Glomerular endothelial cell (primary cell): ENCODE measurements around the gene GKN2. TPM values are rescaled to one million over a fixed set of nuclear protein-coding genes. Genes with fewer than 3 reads are reported as not detected.
"Not testable (repeated sequence)": the region's sequence is repeated elsewhere in the genome, so short reads cannot be mapped to it uniquely, and the experiment has no call there.

ENCODE experiments used
- DNase-seq: peaks from one replicate; pipeline ENCODE4 v3.0.0-alpha.2; 2011; ENCODE audit warnings: low read depth, low spot score; ENCODE audit errors: extremely low read depth
- total RNA-seq: library from RNA; depleted of rRNA; stranded (reverse); fragments of >200 nt; gene quantifications from 2 replicates; pipeline ENCODE4 v1.2.3, GENCODE V29; 2015

The GKN2 gene
- total RNA-seq, 1 donor from 2014 or later = not detected

GRCh38 chr2:68964282-68964681 lies 11.6 kb upstream of the GKN2 start:
- no peak for DNase-seq

- no peak for DNase-seq
These were observed 8.7 kb upstream of the GKN2 start for GRCh38 chr2:68961380-68961779.

GRCh38 chr2:68959001-68959400 lies 6.3 kb upstream of the GKN2 start:
- no peak for DNase-seq

- not testable (repeated sequence) for DNase-seq
These were observed 2.7 kb upstream of the GKN2 start for GRCh38 chr2:68955432-68955831.

GRCh38 chr2:68951899-68952298 lies 794 bp downstream of the GKN2 start:
- DNase-seq = no peak

- DNase-seq = no peak
These were observed 4.0 kb downstream of the GKN2 start for GRCh38 chr2:68948710-68949109.

- DNase-seq = no peak
These were observed 6.6 kb downstream of the GKN2 start for GRCh38 chr2:68946117-68946516.

GRCh38 chr2:68943581-68944568 lies 8.8 kb downstream of the GKN2 start:
- DNase-seq = peak; percentile 37

GRCh38 chr2:68942827-68943226 lies 9.9 kb downstream of the GKN2 start:
- DNase-seq = no peak

GRCh38 chr2:68940369-68940768 lies 12.3 kb downstream of the GKN2 start:
- DNase-seq = no peak

- no peak for DNase-seq
These were observed 12.7 kb downstream of the GKN2 start for GRCh38 chr2:68939962-68940361.

- no peak for DNase-seq
These were observed 13.8 kb downstream of the GKN2 start for GRCh38 chr2:68938938-68939337.

- DNase-seq = no peak
These were observed 15.2 kb downstream of the GKN2 start for GRCh38 chr2:68937346-68938055.

- no peak for DNase-seq
These were observed 15.8 kb downstream of the GKN2 start for GRCh38 chr2:68936889-68937288.

- no peak for DNase-seq
These were observed 16.3 kb downstream of the GKN2 start for GRCh38 chr2:68936427-68936826.

GRCh38 chr2:68935471-68935870 lies 17.2 kb downstream of the GKN2 start:
- no peak for DNase-seq

- DNase-seq = no peak
These were observed 18.7 kb downstream of the GKN2 start for GRCh38 chr2:68934021-68934420.

- no peak for DNase-seq
These were observed 20.3 kb downstream of the GKN2 start for GRCh38 chr2:68932402-68932801.

- no peak for DNase-seq
These were observed 20.9 kb downstream of the GKN2 start for GRCh38 chr2:68931799-68932198.

- DNase-seq = no peak
These were observed 21.5 kb downstream of the GKN2 start for GRCh38 chr2:68931149-68931711.

- DNase-seq = no peak
These were observed 25.9 kb downstream of the GKN2 start for GRCh38 chr2:68926796-68927195.
